ENCODE measurements around the gene OTX2.

The OTX2 gene

DNA sequence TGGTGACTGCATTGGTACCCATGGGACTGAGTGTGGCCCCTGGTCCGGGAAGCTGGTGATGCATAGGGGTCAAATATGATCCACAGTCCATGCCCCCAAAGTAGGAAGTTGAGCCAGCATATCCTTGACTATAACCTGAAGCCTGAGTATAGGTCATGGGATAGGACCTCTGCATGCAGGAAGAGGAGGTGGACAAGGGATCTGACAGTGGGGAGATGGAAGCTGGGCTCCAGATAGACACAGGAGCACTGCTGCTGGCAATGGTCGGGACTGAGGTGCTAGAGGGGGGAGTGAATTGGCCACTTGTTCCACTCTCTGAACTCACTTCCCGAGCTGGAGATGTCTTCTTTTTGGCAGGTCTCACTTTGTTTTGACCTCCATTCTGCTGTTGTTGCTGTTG, 8.4 kb downstream of the OTX2 start:
- no peaks in the 10 kb centered on the region for H3K9me3 ChIP-seq (ENCODE audit: insufficient read depth, low read length)
- H3K27me3 ChIP-seq (ENCODE audit: low read length): no peaks in the 10 kb centered on the region
- H3K36me3 ChIP-seq (ENCODE audit: low read length): no peaks in the 10 kb centered on the region

DNA sequence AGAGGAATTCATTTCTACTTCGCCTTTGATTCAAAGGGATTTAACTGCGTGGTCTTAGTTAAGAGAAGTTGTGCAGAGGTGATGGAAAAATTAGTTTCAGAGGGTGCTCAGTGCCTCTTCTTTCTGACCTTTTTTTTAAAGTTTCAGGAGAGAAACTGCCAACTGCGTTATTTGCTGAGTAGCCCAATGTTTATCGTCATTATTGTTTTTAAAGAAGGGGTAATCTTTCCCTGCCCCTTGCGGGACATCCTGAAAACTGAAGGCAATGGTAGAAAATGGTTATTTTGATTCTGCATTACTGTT, 11.0 kb downstream of the OTX2 start:
- H3K79me2 ChIP-seq (ENCODE audit: insufficient read depth, low read length): no peaks in the 10 kb centered on the region
- TF ChIP-seq EZH2phosphoT487 (conservative IDR thresholded peaks at IDR 0.05; ENCODE audit: low read length): no peak
- TF ChIP-seq, protein P1, sequence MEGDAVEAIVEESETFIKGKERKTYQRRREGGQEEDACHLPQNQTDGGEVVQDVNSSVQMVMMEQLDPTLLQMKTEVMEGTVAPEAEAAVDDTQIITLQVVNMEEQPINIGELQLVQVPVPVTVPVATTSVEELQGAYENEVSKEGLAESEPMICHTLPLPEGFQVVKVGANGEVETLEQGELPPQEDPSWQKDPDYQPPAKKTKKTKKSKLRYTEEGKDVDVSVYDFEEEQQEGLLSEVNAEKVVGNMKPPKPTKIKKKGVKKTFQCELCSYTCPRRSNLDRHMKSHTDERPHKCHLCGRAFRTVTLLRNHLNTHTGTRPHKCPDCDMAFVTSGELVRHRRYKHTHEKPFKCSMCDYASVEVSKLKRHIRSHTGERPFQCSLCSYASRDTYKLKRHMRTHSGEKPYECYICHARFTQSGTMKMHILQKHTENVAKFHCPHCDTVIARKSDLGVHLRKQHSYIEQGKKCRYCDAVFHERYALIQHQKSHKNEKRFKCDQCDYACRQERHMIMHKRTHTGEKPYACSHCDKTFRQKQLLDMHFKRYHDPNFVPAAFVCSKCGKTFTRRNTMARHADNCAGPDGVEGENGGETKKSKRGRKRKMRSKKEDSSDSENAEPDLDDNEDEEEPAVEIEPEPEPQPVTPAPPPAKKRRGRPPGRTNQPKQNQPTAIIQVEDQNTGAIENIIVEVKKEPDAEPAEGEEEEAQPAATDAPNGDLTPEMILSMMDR (IDR thresholded peaks at IDR 0.05; ENCODE audit: insufficient read depth, low read length, poor library complexity, severe bottlenecking): no peak
- H3K4me3 ChIP-seq (ENCODE audit: insufficient read depth, low read length, poor library complexity, severe bottlenecking): no peak overlapping the region
- no peaks in the 10 kb centered on the region for H3K9me3 ChIP-seq (ENCODE audit: insufficient read depth, low read length)
- H2AFZ ChIP-seq (ENCODE audit: low read depth, low read length, severe bottlenecking): no peak overlapping the region
- no peaks in the 10 kb centered on the region for H3F3A ChIP-seq (ENCODE audit: insufficient read depth)
- H4K20me1 ChIP-seq (ENCODE audit: low read depth, low read length): no peaks in the 10 kb centered on the region
- H3K27me3 ChIP-seq (ENCODE audit: low read length): no peaks in the 10 kb centered on the region
- no peaks in the 10 kb centered on the region for H3K36me3 ChIP-seq (ENCODE audit: low read length)
- no peak overlapping the region for H3K4me2 ChIP-seq (ENCODE audit: low read depth, low read length, poor library complexity, severe bottlenecking)
- H3K27ac ChIP-seq (ENCODE audit: low read depth, low read length): no peak overlapping the region
- no peaks in the 10 kb centered on the region for H3K9me2 ChIP-seq (replicated peaks; ENCODE audit: insufficient read depth, low read length)
- no peak overlapping the region for H3K9ac ChIP-seq (ENCODE audit: low read length)

More for the DNA sequence above, 8.4 kb downstream of the OTX2 start:
- H3K4me2 ChIP-seq (ENCODE audit: low read depth, low read length, poor library complexity, severe bottlenecking): no peak overlapping the region
- H3F3A ChIP-seq (ENCODE audit: insufficient read depth): no peaks in the 10 kb centered on the region
- H3K79me2 ChIP-seq (ENCODE audit: insufficient read depth, low read length): no peaks in the 10 kb centered on the region
- no peak overlapping the region for H3K27ac ChIP-seq (ENCODE audit: low read depth, low read length)
- H3K4me3 ChIP-seq (ENCODE audit: insufficient read depth, low read length, poor library complexity, severe bottlenecking): no peak overlapping the region
- TF ChIP-seq, protein P1 (IDR thresholded peaks at IDR 0.05; ENCODE audit: insufficient read depth, low read length, poor library complexity, severe bottlenecking): no peak
- no peak for TF ChIP-seq EZH2phosphoT487 (conservative IDR thresholded peaks at IDR 0.05; ENCODE audit: low read length)
- H3K9ac ChIP-seq (ENCODE audit: low read length): no peak overlapping the region
- no peak overlapping the region for H2AFZ ChIP-seq (ENCODE audit: low read depth, low read length, severe bottlenecking)
- no peaks in the 10 kb centered on the region for H3K9me2 ChIP-seq (replicated peaks; ENCODE audit: insufficient read depth, low read length)
- no peaks in the 10 kb centered on the region for H4K20me1 ChIP-seq (ENCODE audit: low read depth, low read length)

DNA sequence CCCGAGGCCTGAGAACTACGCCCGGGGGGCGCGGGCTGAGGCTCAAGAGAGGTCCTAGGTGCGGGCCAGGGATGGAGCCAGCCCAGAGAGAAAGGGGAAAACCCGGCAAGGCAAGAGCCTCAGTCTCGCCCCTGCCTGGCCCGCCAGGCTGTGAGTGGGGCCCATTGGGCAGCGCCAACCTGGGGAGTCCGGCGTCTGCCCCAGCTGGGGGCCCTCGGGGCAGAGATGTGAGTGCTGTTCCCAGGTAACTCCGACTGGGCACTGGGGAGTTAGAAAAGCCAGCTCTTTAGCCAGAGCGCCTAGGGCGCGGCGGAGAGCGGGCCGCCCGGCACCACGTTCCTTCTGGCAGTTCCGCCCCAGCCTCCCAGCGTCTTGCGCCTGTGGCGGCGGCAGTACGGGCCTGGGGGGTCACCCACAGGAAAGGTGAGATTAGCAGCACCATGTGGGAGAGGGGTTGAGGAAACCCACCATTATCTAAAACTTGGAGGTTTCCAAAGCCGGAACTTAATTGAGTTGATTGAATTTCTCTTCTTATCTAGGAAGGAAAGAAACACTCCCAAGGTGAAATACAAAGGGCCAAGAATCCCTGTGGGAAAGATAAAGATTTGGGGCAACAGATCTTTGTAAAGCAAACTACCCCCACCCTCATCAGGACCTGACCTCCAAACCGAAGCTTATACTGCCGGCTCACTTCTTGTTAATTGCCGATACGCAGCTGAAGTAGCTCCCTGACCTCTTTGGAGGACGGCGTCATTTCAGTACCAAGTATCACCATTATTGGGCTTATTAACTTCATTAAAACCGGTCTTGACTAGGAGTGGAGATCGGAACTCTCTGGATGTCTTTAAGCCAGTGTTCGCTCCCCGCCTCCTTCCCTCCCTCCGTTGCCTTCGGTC, 11.6 kb downstream of the OTX2 start:
- H2AFZ ChIP-seq (ENCODE audit: low read depth, low read length, severe bottlenecking): no peak overlapping the region
- H3F3A ChIP-seq (ENCODE audit: insufficient read depth): no peaks in the 10 kb centered on the region
- no peaks in the 10 kb centered on the region for H3K79me2 ChIP-seq (ENCODE audit: insufficient read depth, low read length)
- no peaks in the 10 kb centered on the region for H3K36me3 ChIP-seq (ENCODE audit: low read length)
- no peak overlapping the region for H3K4me2 ChIP-seq (ENCODE audit: low read depth, low read length, poor library complexity, severe bottlenecking)
- H3K9me2 ChIP-seq (replicated peaks; ENCODE audit: insufficient read depth, low read length): no peaks in the 10 kb centered on the region
- no peak overlapping the region for H3K9ac ChIP-seq (ENCODE audit: low read length)
- H3K4me3 ChIP-seq (ENCODE audit: insufficient read depth, low read length, poor library complexity, severe bottlenecking): no peak overlapping the region
- H3K9me3 ChIP-seq (ENCODE audit: insufficient read depth, low read length): no peaks in the 10 kb centered on the region
- TF ChIP-seq, protein P1 (IDR thresholded peaks at IDR 0.05; ENCODE audit: insufficient read depth, low read length, poor library complexity, severe bottlenecking): no peak
- no peak for TF ChIP-seq EZH2phosphoT487 (conservative IDR thresholded peaks at IDR 0.05; ENCODE audit: low read length)
- no peaks in the 10 kb centered on the region for H4K20me1 ChIP-seq (ENCODE audit: low read depth, low read length)
- H3K27me3 ChIP-seq (ENCODE audit: low read length): no peaks in the 10 kb centered on the region
- no peak overlapping the region for H3K27ac ChIP-seq (ENCODE audit: low read depth, low read length)

All from SU-DHL-6 (cell line).